NCI-H748 (cell line): ENCODE data around the gene IPO5.
A peak's percentile ranks its signal among the peaks of the same experiment; 100 is the strongest.

Experiments
- DNase-seq: peaks from one replicate; lab custom pipeline; 2025; ENCODE audit not compliant: unreplicated experiment; lab: John Stamatoyannopoulos, UW

The IPO5 gene

DNA sequence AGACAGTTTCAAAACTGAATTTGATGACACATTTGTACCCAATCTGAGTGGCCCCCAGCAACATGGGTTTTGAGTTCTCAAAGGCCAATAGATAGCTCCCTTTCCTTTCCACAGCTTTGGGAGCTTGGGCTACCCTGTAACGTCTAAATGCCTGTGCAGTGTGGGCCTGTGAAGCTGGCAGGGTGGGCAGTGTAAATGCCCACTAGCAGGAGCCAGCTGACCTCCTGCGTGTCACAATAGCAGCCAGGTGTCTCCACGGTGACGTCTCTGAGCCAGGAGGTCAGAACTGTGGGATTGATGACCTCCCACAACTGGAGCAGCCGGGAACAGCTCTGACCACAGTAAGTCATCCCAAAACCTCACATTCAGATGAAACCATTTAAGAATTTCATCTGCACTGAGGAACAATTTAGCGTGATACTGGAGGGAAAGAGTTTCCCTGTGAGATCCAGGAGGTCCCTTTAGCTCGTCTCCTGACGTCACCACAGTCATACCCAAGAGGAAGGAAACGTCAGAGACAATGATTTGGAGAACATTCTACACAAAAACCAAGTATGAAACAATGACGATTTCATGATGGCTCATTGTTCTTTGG, at the start of gene IPO5:
Gene IPO5 (plus strand): TSS at position 300 of the 595 bp plus-strand sequence. CDS start 23,022 bp downstream, outside the sequence.
- DNase-seq = no peak

GRCh38 chr13:97904059-97904458, 49.4 kb upstream of the IPO5 start:
- no peak for DNase-seq

- no peak for DNase-seq
Observed at GRCh38 chr13:97905517-97905916, 48.0 kb upstream of the IPO5 start.

GRCh38 chr13:97911311-97912138, 42.0 kb upstream of the IPO5 start:
- peak; percentile 36 for DNase-seq

GRCh38 chr13:97912139-97912535, 41.3 kb upstream of the IPO5 start:
- DNase-seq = no peak

DNA sequence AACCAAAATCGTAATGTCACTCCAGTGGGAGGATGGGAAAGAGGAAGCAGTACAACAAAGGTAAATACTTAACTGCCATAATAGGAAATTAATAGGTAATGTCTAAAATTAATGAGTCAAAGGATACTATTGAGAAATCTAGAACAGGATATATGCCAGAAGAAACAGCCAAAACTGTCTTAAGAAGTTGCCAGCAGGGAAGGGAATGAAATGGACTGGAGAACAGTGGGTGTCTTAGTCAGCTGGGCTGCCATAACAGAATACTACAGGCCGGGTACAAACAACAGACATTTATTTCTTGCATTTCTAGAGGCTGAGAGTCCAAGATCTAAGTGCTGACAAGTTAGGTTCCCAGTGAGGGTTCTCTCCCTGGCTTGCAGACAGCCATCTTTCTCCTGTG, 40.3 kb upstream of the IPO5 start:
- DNase-seq = no peak

DNA sequence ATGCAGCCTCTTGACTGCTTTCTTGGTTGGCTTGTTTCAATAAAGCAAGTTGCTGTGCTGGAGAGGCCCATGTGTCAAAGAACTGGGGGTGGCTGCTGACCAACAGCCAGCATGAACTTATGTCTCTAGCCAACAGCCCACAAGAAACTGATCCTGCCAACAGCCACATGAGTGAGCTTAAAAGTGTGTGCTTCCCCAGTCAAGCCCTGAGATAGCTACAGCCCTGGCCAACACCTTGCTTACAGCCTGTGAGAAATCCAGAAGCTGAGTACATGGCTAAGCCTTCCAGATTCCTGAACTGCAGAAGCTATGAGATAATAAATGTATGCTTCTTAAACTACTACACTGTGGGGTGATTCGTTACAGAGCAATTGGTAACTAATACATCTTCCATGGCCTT, 38.9 kb upstream of the IPO5 start:
- no peak for DNase-seq

DNA sequence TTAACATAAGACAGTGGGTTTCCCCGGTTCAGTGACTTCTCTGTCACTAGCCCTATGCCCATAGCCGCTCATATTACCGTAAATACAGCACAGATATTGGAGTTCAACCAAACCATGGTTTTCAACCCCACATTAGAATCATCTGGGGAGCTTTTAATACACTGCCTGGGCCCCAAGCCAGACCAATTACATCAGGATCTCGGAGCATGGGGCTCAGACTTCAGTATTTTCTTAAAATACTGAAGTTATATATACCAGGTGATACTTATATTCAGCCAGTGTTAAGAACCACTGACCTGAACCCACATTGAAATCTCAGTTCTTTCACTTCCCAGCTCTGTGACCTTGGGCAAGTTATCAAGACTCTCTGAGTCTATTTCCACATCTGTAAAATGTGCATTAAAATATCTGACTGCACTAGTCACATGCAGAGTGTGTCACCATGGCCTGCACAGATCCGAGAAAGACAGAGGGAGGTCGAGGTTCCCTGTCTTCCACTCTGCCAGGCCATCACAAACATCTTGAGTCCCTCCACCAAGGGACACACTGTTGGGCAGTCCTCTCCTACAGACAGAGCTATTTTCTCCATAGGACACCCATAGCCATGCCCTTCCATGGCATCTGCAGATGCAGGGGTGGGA, 32.2 kb upstream of the IPO5 start:
- no peak for DNase-seq

GRCh38 chr13:97928301-97928700, 25.2 kb upstream of the IPO5 start:
- DNase-seq = no peak

GRCh38 chr13:97932036-97932435, 21.4 kb upstream of the IPO5 start:
- peak; percentile 30 for DNase-seq

DNA sequence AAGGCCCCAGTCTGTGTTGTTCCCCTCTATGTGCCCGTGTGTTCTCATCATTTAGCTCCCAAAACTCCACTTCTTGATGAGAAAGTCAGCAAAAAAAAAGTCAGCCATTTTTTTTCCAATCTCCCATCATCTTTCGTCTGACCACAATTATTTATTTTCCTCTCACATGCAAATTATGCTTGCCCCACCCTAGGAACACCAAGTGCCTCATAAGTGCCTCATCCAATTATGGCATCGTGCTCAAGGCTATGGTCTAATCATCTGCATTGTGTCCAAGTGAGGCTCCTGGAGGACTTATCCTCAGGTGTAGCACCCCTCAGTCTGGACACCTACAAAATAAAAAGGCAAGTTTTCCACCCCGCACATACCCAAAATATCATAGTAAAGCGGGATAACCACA, 20.8 kb upstream of the IPO5 start:
- no peak for DNase-seq

DNA sequence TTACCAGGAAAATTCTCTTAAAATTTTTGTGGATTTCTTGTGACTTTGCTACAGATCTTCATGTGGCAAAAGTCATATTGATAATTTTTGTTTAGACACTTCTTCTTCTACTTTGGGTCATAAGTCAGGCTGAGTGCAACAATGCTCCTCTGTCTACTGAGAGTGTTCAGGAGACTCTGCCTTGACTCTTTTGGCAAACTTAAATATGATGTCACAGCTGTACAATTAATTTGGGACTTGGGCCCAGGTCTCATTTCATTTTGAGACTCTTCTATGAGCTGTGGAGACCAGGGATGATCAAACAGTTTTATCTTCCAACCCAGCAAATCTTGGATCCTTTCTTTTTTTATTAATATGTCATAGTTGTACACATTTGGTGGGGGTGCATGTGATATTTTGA, 19.7 kb upstream of the IPO5 start:
- no peak for DNase-seq

GRCh38 chr13:97934590-97934989, 18.9 kb upstream of the IPO5 start:
- peak; percentile 24 for DNase-seq

DNA sequence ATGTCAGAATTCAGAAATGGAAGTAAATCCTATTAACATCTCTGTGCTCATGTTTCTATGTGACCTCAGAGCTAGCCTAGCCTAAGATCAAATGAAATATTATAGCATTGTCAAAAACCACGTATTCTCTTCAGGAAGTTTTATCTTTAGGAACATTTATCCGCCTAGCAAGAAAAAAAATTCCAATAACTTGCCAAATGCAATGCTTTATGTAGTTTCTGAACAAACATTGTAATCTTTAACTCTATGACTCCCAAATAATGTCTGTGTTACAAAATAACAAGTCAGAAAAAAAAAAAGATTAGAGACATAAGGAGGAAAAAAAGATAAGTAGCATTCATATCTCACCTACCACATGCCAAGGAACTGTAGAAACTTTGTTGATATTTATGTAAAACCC, 18.4 kb upstream of the IPO5 start:
- no peak for DNase-seq

DNA sequence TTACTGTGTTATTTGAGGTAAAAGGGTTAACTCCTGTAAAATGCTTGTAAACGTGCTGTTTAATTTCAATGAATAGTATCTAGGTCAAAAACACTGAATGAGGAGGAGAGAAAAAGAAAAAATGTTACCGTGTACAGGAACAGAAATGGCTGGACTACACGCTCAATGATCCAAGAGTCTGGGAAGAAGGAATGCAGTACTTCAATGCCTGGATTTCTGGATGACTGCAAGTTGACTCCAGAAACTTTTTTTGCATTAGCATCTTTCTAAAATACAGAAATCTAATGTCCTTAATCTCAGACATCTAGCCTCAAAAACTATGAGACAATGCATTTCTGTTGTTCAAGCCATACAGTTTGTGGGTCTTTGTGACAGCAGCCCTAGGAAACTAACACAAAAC, 17.4 kb upstream of the IPO5 start:
- DNase-seq = no peak

GRCh38 chr13:97938706-97939475, 14.6 kb upstream of the IPO5 start:
- DNase-seq = no peak

- DNase-seq = no peak
Observed at GRCh38 chr13:97944396-97945029, 9.0 kb upstream of the IPO5 start.

GRCh38 chr13:97945342-97945741, 8.1 kb upstream of the IPO5 start:
- no peak for DNase-seq

DNA sequence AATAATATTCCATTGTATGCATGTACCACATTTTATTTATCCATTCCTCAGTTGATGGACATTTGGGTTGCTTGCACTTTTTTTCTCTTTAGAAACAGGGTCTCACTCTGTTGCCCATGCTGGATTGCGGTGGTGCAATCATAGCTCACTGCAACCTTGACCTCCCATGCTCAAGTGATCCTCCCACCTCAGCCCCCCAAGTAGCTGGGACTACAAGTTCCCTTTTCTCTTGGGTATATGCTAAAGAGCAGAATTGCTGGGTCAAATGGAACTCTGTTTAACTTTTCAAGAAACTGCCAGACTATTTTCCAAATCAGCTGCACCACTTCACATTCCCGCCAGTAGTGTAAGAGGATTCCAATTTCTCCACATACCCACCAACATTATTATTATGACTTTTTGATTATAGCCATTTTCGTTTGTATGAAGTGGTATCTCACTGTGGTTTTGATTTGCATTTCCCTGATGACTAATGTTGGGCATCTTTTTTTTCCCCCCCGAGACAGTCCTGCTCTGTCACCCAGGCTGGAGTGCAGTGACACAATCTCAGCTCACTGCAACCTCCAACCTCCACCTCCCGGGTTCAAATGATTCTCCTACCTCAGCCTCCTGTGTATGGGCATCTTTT, 7.6 kb upstream of the IPO5 start:
- DNase-seq = no peak

DNA sequence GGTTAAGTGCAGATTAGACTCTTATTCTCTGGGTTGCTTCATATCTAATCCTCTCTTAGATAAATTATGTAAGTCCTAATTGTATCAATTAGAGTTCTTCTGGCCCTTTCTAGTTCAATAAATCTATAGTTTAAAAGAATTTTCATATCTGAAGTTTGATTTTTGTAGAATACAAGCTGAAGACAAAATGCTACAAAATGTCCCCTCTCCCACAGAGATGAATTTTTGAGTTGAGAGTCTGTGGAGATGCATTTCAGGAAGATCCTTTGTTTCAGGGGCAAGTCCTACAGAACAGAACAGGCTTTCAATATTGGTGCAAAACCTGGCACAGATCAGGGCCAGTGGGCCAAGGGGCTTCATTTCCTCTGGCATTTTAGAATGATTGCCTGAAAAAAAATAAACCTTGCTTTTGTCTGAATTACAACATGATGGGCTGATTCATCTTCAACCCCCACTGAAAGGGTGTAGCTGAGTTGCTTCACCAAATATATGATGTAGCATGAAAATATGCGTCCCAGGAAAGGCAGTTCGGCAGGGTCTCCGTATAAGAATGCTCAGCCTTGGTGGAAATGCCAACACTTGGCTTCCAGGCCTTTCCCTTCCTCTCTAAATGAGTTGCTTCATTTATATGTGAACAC, 6.4 kb upstream of the IPO5 start:
- DNase-seq = no peak
